CD14-positive monocyte (primary cell): Measurements from ENCODE around the gene MB21D2. TPM values are rescaled to one million over a fixed set of nuclear protein-coding genes. Genes with fewer than 3 reads are reported as not detected.

Experiments used
- DNase-seq, 3 donors: peaks; one replicate each; pipeline ENCODE4 v3.0.0-alpha.2; 2011 to 2022
- H2AFZ ChIP-seq: 2 replicates; pipeline ENCODE4 v1.6.0; 2012; ENCODE audit warnings: mild to moderate bottlenecking, low read depth, low read length, inconsistent platforms; ENCODE audit not compliant: insufficient read depth, poor library complexity, severe bottlenecking
- H3K27ac ChIP-seq, 2 donors: 1 replicate in 1 of 2; 2 replicates in 1 of 2; pipeline ENCODE4 v1.5.1; 2012 to 2013; ENCODE audit warnings: low read length in 2 of 2, control low read depth in 1 of 2, inconsistent platforms in 1 of 2, low read depth in 1 of 2, mild to moderate bottlenecking in 1 of 2
- H3K27me3 ChIP-seq, 2 donors: one replicate each; pipeline versions ENCODE4 v1.6.0 to v1.6.1; 2011 to 2013; ENCODE audit warnings: low read length in 2 of 2; ENCODE audit not compliant: control insufficient read depth in 2 of 2, insufficient read depth in 2 of 2
- H3K36me3 ChIP-seq, 2 donors: replicated peaks in 1 of 2; 1 replicate in 1 of 2; 2 replicates in 1 of 2; pipeline versions ENCODE4 v1.5.1 to v1.6.1; 2012 to 2013; ENCODE audit warnings: low read length in 2 of 2, control low read depth in 1 of 2, inconsistent platforms in 1 of 2, mild to moderate bottlenecking in 1 of 2; ENCODE audit not compliant: insufficient read depth in 2 of 2, control insufficient read depth in 1 of 2
- H3K4me1 ChIP-seq, 2 donors: 1 replicate in 1 of 2; 2 replicates in 1 of 2; pipeline versions ENCODE4 v1.5.1 to v1.6.1; 2012 to 2013; ENCODE audit warnings: low read length in 2 of 2, control low read depth in 1 of 2, inconsistent platforms in 1 of 2, mild to moderate bottlenecking in 1 of 2, moderate library complexity in 1 of 2; ENCODE audit not compliant: insufficient read depth in 2 of 2, control insufficient read depth in 1 of 2
- H3K4me2 ChIP-seq: replicated peaks from 2 replicates; pipeline ENCODE3; 2012; ENCODE audit warnings: low read length, moderate library complexity, mild to moderate bottlenecking; ENCODE audit not compliant: poor library complexity, severe bottlenecking; ENCODE audit errors: extremely low read depth
- H3K4me3 ChIP-seq, 3 experiments: fragments of 200-600 bp in 1 of 3; sonication (generic) in 1 of 3; replicated peaks in 1 of 3; 1 replicate in 2 of 3; 2 replicates in 1 of 3; pipeline ENCODE4 v1.5.1; 2011 to 2013; ENCODE audit warnings: low read length in 3 of 3, mild to moderate bottlenecking in 3 of 3, control low read depth in 2 of 3, low read depth in 2 of 3, inconsistent platforms in 1 of 3, moderate library complexity in 1 of 3
- H3K79me2 ChIP-seq: 2 replicates; pipeline ENCODE4 v1.6.0; 2012; ENCODE audit warnings: mild to moderate bottlenecking, control low read depth, inconsistent platforms, low read length, moderate library complexity; ENCODE audit not compliant: insufficient read depth
- H3K9ac ChIP-seq: 2 replicates; pipeline ENCODE4 v1.6.0; 2017; ENCODE audit warnings: low read length, mild to moderate bottlenecking; ENCODE audit not compliant: insufficient read depth, poor library complexity, severe bottlenecking
- H3K9me3 ChIP-seq, 2 donors: replicated peaks in 1 of 2; 1 replicate in 1 of 2; 2 replicates in 1 of 2; pipeline versions ENCODE4 v1.5.1 to v1.6.1; 2012 to 2013; ENCODE audit warnings: low read length in 2 of 2, control low read depth in 1 of 2; ENCODE audit not compliant: control insufficient read depth in 1 of 2, insufficient read depth in 1 of 2
- H4K20me1 ChIP-seq: 2 replicates; pipeline ENCODE4 v1.6.0; 2012; ENCODE audit warnings: mild to moderate bottlenecking, low read length, control low read depth, moderate library complexity; ENCODE audit not compliant: insufficient read depth
- H3K27ac Mint-ChIP-seq, 7 donors: one replicate each; pipeline ENCODE4 v1.8.0; 2020; ENCODE audit warnings: mild to moderate bottlenecking in 7 of 7, mixed read lengths in 7 of 7, moderate library complexity in 6 of 7, inconsistent platforms in 2 of 7
- H3K27me3 Mint-ChIP-seq, 3 donors: one replicate each; pipeline ENCODE4 v1.8.0; 2021 to 2022; ENCODE audit warnings: low read depth in 3 of 3, mild to moderate bottlenecking in 3 of 3, mixed read lengths in 3 of 3, moderate library complexity in 3 of 3, inconsistent platforms in 1 of 3
- H3K36me3 Mint-ChIP-seq, 2 donors: one replicate each; pipeline ENCODE4 v1.8.0; 2020; ENCODE audit warnings: mixed read lengths in 2 of 2, inconsistent platforms in 1 of 2, mild to moderate bottlenecking in 1 of 2
- H3K4me1 Mint-ChIP-seq: one replicate; pipeline ENCODE4 v1.8.0; 2020; ENCODE audit warnings: mild to moderate bottlenecking, mixed read lengths
- H3K4me3 Mint-ChIP-seq, 2 donors: one replicate each; pipeline ENCODE4 v1.8.0; 2020; ENCODE audit warnings: mild to moderate bottlenecking in 2 of 2, mixed read lengths in 2 of 2, moderate library complexity in 1 of 2
- H3K9me3 Mint-ChIP-seq, 7 donors: one replicate each; pipeline ENCODE4 v1.8.0; 2020 to 2022; ENCODE audit warnings: mixed read lengths in 7 of 7, mild to moderate bottlenecking in 6 of 7, moderate library complexity in 6 of 7, inconsistent platforms in 2 of 7
- WGBS: methylation state at CpG from one replicate; pipeline ENCODE4 v1.1.5; 2013; ENCODE audit warnings: missing lambda C conversion rate; ENCODE audit not compliant: insufficient coverage; 5-methylcytosine and 5-hydroxymethylcytosine counted together
- intact Hi-C, 2 donors: fragments of 100-400 bp; cut with micrococcal nuclease; formaldehyde crosslinking; loops; one replicate each; pipeline versions ENCODE4 v1.15.0 to v1.15.1; 2023
- polyA plus RNA-seq, 3 donors: library from polyadenylated mRNA; depleted of rRNA in 1 of 3; unstranded in 2 of 3; stranded (reverse) in 1 of 3; fragments of 300-500 nt in 2 of 3; fragments of >200 nt in 1 of 3; fragmentation: Illumina TruSeq in 2 of 3; gene quantifications; 1 replicate in 2 of 3; 2 replicates in 1 of 3; pipeline ENCODE4 v1.2.3, GENCODE V29; 2012 to 2021
- TF ChIP-seq, protein P1 (sequence below): fragments of 200-600 bp; IDR thresholded peaks from one replicate; pipeline ENCODE4 v1.8.0; 2022; ENCODE audit warnings: antibody characterized with exemption, mild to moderate bottlenecking

Gene MB21D2
- polyA plus RNA-seq, 3 donors = 0.37 to 0.77 (median 0.59) TPM

GRCh38 chr3:192772240-192772894, 145.3 kb downstream of the MB21D2 start:
- H4K20me1 ChIP-seq = no peaks in the 10 kb centered on the region
- H3K9ac ChIP-seq = no peak overlapping the region
- peaks cover 9% of the 10 kb centered on the region in 2 donors for H3K9me3 ChIP-seq
- Mint-ChIP-seq H3K4me3 (no peak overlapping the region), H3K9me3 (peaks cover 3 to 15% (median 8%) of the 10 kb centered on the region in 7 donors), H3K27me3 (no peaks in the 10 kb centered on the region), H3K27ac (no peak overlapping the region), H3K36me3 (no peaks in the 10 kb centered on the region), H3K4me1 (no peaks in the 10 kb centered on the region)
- no peaks in the 10 kb centered on the region for H3K79me2 ChIP-seq
- H3K4me2 ChIP-seq = no peak overlapping the region
- H2AFZ ChIP-seq = no peak overlapping the region
- H3K4me1 ChIP-seq = no peaks in the 10 kb centered on the region
- no peak for DNase-seq
- TF ChIP-seq, protein P1, sequence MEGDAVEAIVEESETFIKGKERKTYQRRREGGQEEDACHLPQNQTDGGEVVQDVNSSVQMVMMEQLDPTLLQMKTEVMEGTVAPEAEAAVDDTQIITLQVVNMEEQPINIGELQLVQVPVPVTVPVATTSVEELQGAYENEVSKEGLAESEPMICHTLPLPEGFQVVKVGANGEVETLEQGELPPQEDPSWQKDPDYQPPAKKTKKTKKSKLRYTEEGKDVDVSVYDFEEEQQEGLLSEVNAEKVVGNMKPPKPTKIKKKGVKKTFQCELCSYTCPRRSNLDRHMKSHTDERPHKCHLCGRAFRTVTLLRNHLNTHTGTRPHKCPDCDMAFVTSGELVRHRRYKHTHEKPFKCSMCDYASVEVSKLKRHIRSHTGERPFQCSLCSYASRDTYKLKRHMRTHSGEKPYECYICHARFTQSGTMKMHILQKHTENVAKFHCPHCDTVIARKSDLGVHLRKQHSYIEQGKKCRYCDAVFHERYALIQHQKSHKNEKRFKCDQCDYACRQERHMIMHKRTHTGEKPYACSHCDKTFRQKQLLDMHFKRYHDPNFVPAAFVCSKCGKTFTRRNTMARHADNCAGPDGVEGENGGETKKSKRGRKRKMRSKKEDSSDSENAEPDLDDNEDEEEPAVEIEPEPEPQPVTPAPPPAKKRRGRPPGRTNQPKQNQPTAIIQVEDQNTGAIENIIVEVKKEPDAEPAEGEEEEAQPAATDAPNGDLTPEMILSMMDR = no peak
- no peaks in the 10 kb centered on the region for H3K36me3 ChIP-seq
- no peak overlapping the region for H3K4me3 ChIP-seq
- WGBS = 30% methylated on average over 2 of the region's 5 CpGs
- no peak overlapping the region for H3K27ac ChIP-seq
- no peaks in the 10 kb centered on the region for H3K27me3 ChIP-seq
- intact Hi-C loops = no loop called here

- Histone ChIP-seq H3K9me3 (peaks cover 0 to 7% of the 10 kb centered on the region in 2 donors), H3K36me3 (no peaks in the 10 kb centered on the region), H4K20me1 (no peaks in the 10 kb centered on the region), H3K9ac (no peak overlapping the region), H2AFZ (no peak overlapping the region), H3K27me3 (no peaks in the 10 kb centered on the region), H3K4me2 (no peak overlapping the region), H3K27ac (no peak overlapping the region), H3K79me2 (no peaks in the 10 kb centered on the region), H3K4me1 (no peaks in the 10 kb centered on the region), H3K4me3 (no peak overlapping the region)
- intact Hi-C loops = no loop called here
- no peak overlapping the region for H3K27ac Mint-ChIP-seq
- H3K9me3 Mint-ChIP-seq = peaks cover 2 to 8% (median 3%) of the 10 kb centered on the region in 7 donors
- H3K27me3 Mint-ChIP-seq = peaks cover 0 to 1% (median 0%) of the 10 kb centered on the region in 3 donors
- H3K4me3 Mint-ChIP-seq = no peak overlapping the region
- TF ChIP-seq, protein P1 = no peak
- H3K36me3 Mint-ChIP-seq = no peaks in the 10 kb centered on the region
- no peaks in the 10 kb centered on the region for H3K4me1 Mint-ChIP-seq
- DNase-seq = no peak
- WGBS = 82% methylated on average over 4 of the region's 7 CpGs
These were observed 159.0 kb downstream of the MB21D2 start for GRCh38 chr3:192758654-192759053.
